BLaER1 (cell line): ENCODE measurements around the gene TRPC6.

ENCODE experiments used
- H3K27ac ChIP-seq: shearing (Covaris generic); formaldehyde crosslinking; 2 replicates; pipeline ENCODE4 v1.8.1; 2022
- H3K27me3 ChIP-seq: shearing (Covaris generic); formaldehyde crosslinking; 2 replicates; pipeline ENCODE4 v1.8.1; 2022
- H3K36me3 ChIP-seq: shearing (Covaris generic); formaldehyde crosslinking; 2 replicates; pipeline ENCODE4 v1.8.1; 2022
- H3K4me1 ChIP-seq: shearing (Covaris generic); formaldehyde crosslinking; 2 replicates; pipeline ENCODE4 v1.8.1; 2022
- H3K4me2 ChIP-seq: shearing (Covaris generic); formaldehyde crosslinking; 2 replicates; pipeline ENCODE4 v1.8.1; 2022
- H3K4me3 ChIP-seq: shearing (Covaris generic); formaldehyde crosslinking; 2 replicates; pipeline ENCODE4 v1.8.1; 2022
- H3K9ac ChIP-seq: shearing (Covaris generic); formaldehyde crosslinking; 2 replicates; pipeline ENCODE4 v1.8.1; 2022
- H3K9me3 ChIP-seq: shearing (Covaris generic); formaldehyde crosslinking; 2 replicates; pipeline ENCODE4 v1.8.1; 2022
- H4K20me1 ChIP-seq: shearing (Covaris generic); formaldehyde crosslinking; 2 replicates; pipeline ENCODE4 v1.8.1; 2022
- Cebpa-rat ChIP-seq: shearing (Covaris generic); IDR thresholded peaks from 2 replicates; pipeline ENCODE4 v1.8.1; 2022

TRPC6 gene

GRCh38 chr11:101523634-101524260 is 60.1 kb downstream of the TRPC6 start:
- no peaks in the 10 kb centered on the region for H3K27me3 ChIP-seq
- no peak overlapping the region for H3K4me3 ChIP-seq
- no peaks in the 10 kb centered on the region for H3K36me3 ChIP-seq
- no peak for TF ChIP-seq Cebpa-rat
- H3K4me2 ChIP-seq: no peak overlapping the region
- H3K9ac ChIP-seq: no peak overlapping the region
- no peaks in the 10 kb centered on the region for H3K4me1 ChIP-seq
- H3K9me3 ChIP-seq: peaks cover 10% of the 10 kb centered on the region; the same call in 1 of the 2 replicates
- no peaks in the 10 kb centered on the region for H4K20me1 ChIP-seq
- no peak overlapping the region for H3K27ac ChIP-seq

GRCh38 chr11:101523193-101523592 is 60.6 kb downstream of the TRPC6 start:
- peaks cover 10% of the 10 kb centered on the region; the same call in 1 of the 2 replicates for H3K9me3 ChIP-seq
- H4K20me1 ChIP-seq: no peaks in the 10 kb centered on the region
- H3K4me3 ChIP-seq: no peak overlapping the region
- H3K27ac ChIP-seq: no peak overlapping the region
- H3K4me2 ChIP-seq: no peak overlapping the region
- no peak overlapping the region for H3K9ac ChIP-seq
- no peaks in the 10 kb centered on the region for H3K36me3 ChIP-seq
- no peaks in the 10 kb centered on the region for H3K27me3 ChIP-seq
- no peak for TF ChIP-seq Cebpa-rat
- H3K4me1 ChIP-seq: no peaks in the 10 kb centered on the region

GRCh38 chr11:101521821-101522220 is 62.0 kb downstream of the TRPC6 start:
- Histone ChIP-seq H4K20me1 (no peaks in the 10 kb centered on the region), H3K27ac (no peak overlapping the region), H3K9ac (no peak overlapping the region), H3K4me1 (no peaks in the 10 kb centered on the region), H3K36me3 (no peaks in the 10 kb centered on the region), H3K4me3 (no peak overlapping the region), H3K4me2 (no peak overlapping the region), H3K27me3 (no peaks in the 10 kb centered on the region), H3K9me3 (peaks cover 10% of the 10 kb centered on the region; the same call in 1 of the 2 replicates)
- no peak for TF ChIP-seq Cebpa-rat

- Histone ChIP-seq H3K4me3 (no peak overlapping the region), H3K27ac (no peak overlapping the region), H3K4me1 (no peaks in the 10 kb centered on the region), H3K36me3 (no peaks in the 10 kb centered on the region), H3K9me3 (peaks cover 9% of the 10 kb centered on the region; the same call in 1 of the 2 replicates), H3K9ac (no peak overlapping the region), H4K20me1 (no peaks in the 10 kb centered on the region), H3K4me2 (no peak overlapping the region), H3K27me3 (no peaks in the 10 kb centered on the region)
- TF ChIP-seq Cebpa-rat: no peak
Measured at GRCh38 chr11:101516546-101516945, 67.3 kb downstream of the TRPC6 start.

- no peaks in the 10 kb centered on the region for H4K20me1 ChIP-seq
- no peak for TF ChIP-seq Cebpa-rat
- no peak overlapping the region for H3K27ac ChIP-seq
- no peaks in the 10 kb centered on the region for H3K9me3 ChIP-seq
- no peaks in the 10 kb centered on the region for H3K4me1 ChIP-seq
- H3K27me3 ChIP-seq: no peaks in the 10 kb centered on the region
- no peaks in the 10 kb centered on the region for H3K36me3 ChIP-seq
- no peak overlapping the region for H3K9ac ChIP-seq
- no peak overlapping the region for H3K4me2 ChIP-seq
- H3K4me3 ChIP-seq: no peak overlapping the region
Measured at GRCh38 chr11:101511065-101511464, 72.7 kb downstream of the TRPC6 start.

- Histone ChIP-seq H3K4me2 (no peak overlapping the region), H3K4me3 (no peak overlapping the region), H3K27ac (no peak overlapping the region), H4K20me1 (no peaks in the 10 kb centered on the region), H3K9ac (no peak overlapping the region), H3K36me3 (no peaks in the 10 kb centered on the region), H3K27me3 (no peaks in the 10 kb centered on the region), H3K9me3 (no peaks in the 10 kb centered on the region), H3K4me1 (no peaks in the 10 kb centered on the region)
- TF ChIP-seq Cebpa-rat: no peak
Measured at GRCh38 chr11:101510591-101510990, 73.2 kb downstream of the TRPC6 start.

GRCh38 chr11:101509922-101510321 is 73.9 kb downstream of the TRPC6 start:
- Histone ChIP-seq H3K9me3 (no peaks in the 10 kb centered on the region), H3K4me1 (no peaks in the 10 kb centered on the region), H3K27me3 (no peaks in the 10 kb centered on the region), H3K27ac (no peak overlapping the region), H3K9ac (no peak overlapping the region), H3K4me2 (no peak overlapping the region), H3K4me3 (no peak overlapping the region), H3K36me3 (no peaks in the 10 kb centered on the region), H4K20me1 (no peaks in the 10 kb centered on the region)
- no peak for TF ChIP-seq Cebpa-rat

- no peaks in the 10 kb centered on the region for H3K27me3 ChIP-seq
- no peak overlapping the region for H3K4me2 ChIP-seq
- H3K9me3 ChIP-seq: no peaks in the 10 kb centered on the region
- H4K20me1 ChIP-seq: no peaks in the 10 kb centered on the region
- TF ChIP-seq Cebpa-rat: no peak
- H3K4me1 ChIP-seq: no peaks in the 10 kb centered on the region
- H3K4me3 ChIP-seq: no peak overlapping the region
- H3K27ac ChIP-seq: no peak overlapping the region
- H3K36me3 ChIP-seq: no peaks in the 10 kb centered on the region
- no peak overlapping the region for H3K9ac ChIP-seq
Measured at GRCh38 chr11:101508370-101508769, 75.4 kb downstream of the TRPC6 start.

GRCh38 chr11:101498891-101499290 is 84.9 kb downstream of the TRPC6 start:
- H4K20me1 ChIP-seq: no peaks in the 10 kb centered on the region
- no peak overlapping the region for H3K4me3 ChIP-seq
- no peak for TF ChIP-seq Cebpa-rat
- no peak overlapping the region for H3K9ac ChIP-seq
- H3K27ac ChIP-seq: no peak overlapping the region
- no peaks in the 10 kb centered on the region for H3K27me3 ChIP-seq
- no peaks in the 10 kb centered on the region for H3K36me3 ChIP-seq
- no peak overlapping the region for H3K4me2 ChIP-seq
- H3K9me3 ChIP-seq: no peaks in the 10 kb centered on the region
- no peaks in the 10 kb centered on the region for H3K4me1 ChIP-seq

- H3K9ac ChIP-seq: no peak overlapping the region
- no peaks in the 10 kb centered on the region for H3K36me3 ChIP-seq
- no peaks in the 10 kb centered on the region for H4K20me1 ChIP-seq
- H3K27ac ChIP-seq: no peak overlapping the region
- no peak for TF ChIP-seq Cebpa-rat
- H3K4me1 ChIP-seq: no peaks in the 10 kb centered on the region
- no peak overlapping the region for H3K4me2 ChIP-seq
- no peaks in the 10 kb centered on the region for H3K27me3 ChIP-seq
- no peak overlapping the region for H3K4me3 ChIP-seq
- H3K9me3 ChIP-seq: no peaks in the 10 kb centered on the region
Measured at GRCh38 chr11:101497291-101497690, 86.5 kb downstream of the TRPC6 start.

- Histone ChIP-seq H3K4me3 (no peak overlapping the region), H3K4me1 (no peaks in the 10 kb centered on the region), H3K27ac (no peak overlapping the region), H3K36me3 (no peaks in the 10 kb centered on the region), H4K20me1 (no peaks in the 10 kb centered on the region), H3K4me2 (no peak overlapping the region), H3K9ac (no peak overlapping the region), H3K9me3 (no peaks in the 10 kb centered on the region), H3K27me3 (no peaks in the 10 kb centered on the region)
- no peak for TF ChIP-seq Cebpa-rat
Measured at GRCh38 chr11:101487775-101488174, 96.0 kb downstream of the TRPC6 start.
